Endodermal cell (in vitro differentiated cells): ENCODE results near the gene CIZ1. TPM values are rescaled to one million over a fixed set of nuclear protein-coding genes. Genes with fewer than 3 reads are reported as not detected.

Experiments used
- DNase-seq: peaks from one replicate; pipeline ENCODE4 v3.0.0-alpha.2; 2017
- H3K27ac ChIP-seq: 2 replicates; pipeline ENCODE4 v1.5.1; 2013; ENCODE audit warnings: mild to moderate bottlenecking, low read depth, low read length, moderate library complexity
- H3K27me3 ChIP-seq: 2 replicates; pipeline ENCODE4 v1.6.1; 2013; ENCODE audit warnings: mild to moderate bottlenecking, low read length, moderate library complexity; ENCODE audit not compliant: insufficient read depth, control insufficient read depth, poor library complexity, severe bottlenecking
- H3K36me3 ChIP-seq: 2 replicates; pipeline ENCODE4 v1.7.0; 2013; ENCODE audit warnings: mild to moderate bottlenecking, low read length, moderate library complexity; ENCODE audit not compliant: control insufficient read depth, insufficient read depth
- H3K4me1 ChIP-seq: one replicate; pipeline ENCODE4 v1.7.0; 2013; ENCODE audit warnings: low read length; ENCODE audit not compliant: control insufficient read depth, insufficient read depth
- H3K4me3 ChIP-seq: 2 replicates; pipeline ENCODE4 v1.5.1; 2013; ENCODE audit warnings: mild to moderate bottlenecking, low read length, moderate library complexity
- H3K9ac ChIP-seq: 2 replicates; pipeline ENCODE4 v1.6.1; 2013; ENCODE audit warnings: mild to moderate bottlenecking, low read length, moderate library complexity; ENCODE audit not compliant: poor library complexity, severe bottlenecking; ENCODE audit errors: extremely low read depth
- H3K9me3 ChIP-seq: 2 replicates; pipeline ENCODE4 v1.6.1; 2013; ENCODE audit warnings: mild to moderate bottlenecking, low read length, moderate library complexity; ENCODE audit not compliant: control insufficient read depth
- H3K27ac Mint-ChIP-seq: 2 replicates; pipeline ENCODE4 v1.8.0; 2020; ENCODE audit warnings: mixed read lengths
- H3K27me3 Mint-ChIP-seq: 2 replicates; pipeline ENCODE4 v1.8.0; 2021; ENCODE audit warnings: mild to moderate bottlenecking, mixed read lengths; ENCODE audit not compliant: insufficient read depth
- H3K36me3 Mint-ChIP-seq: 2 replicates; pipeline ENCODE4 v1.8.0; 2020; ENCODE audit warnings: low read depth, mixed read lengths
- H3K4me1 Mint-ChIP-seq: 2 replicates; pipeline ENCODE4 v1.8.0; 2020; ENCODE audit warnings: mixed read lengths
- H3K4me3 Mint-ChIP-seq: 2 replicates; pipeline ENCODE4 v1.8.0; 2020; ENCODE audit warnings: mild to moderate bottlenecking, moderate library complexity, mixed read lengths
- H3K9me3 Mint-ChIP-seq: 2 replicates; pipeline ENCODE4 v1.8.0; 2020; ENCODE audit warnings: mild to moderate bottlenecking, mixed read lengths
- WGBS, 2 experiments: methylation state at CpG; one replicate each; pipeline versions ENCODE4 v1.1.5 to v1.1.7; 2013; ENCODE audit warnings: missing lambda C conversion rate in 2 of 2, mixed read lengths in 1 of 2; ENCODE audit not compliant: insufficient coverage in 1 of 2, insufficient read length in 1 of 2; 5-methylcytosine and 5-hydroxymethylcytosine counted together
- total RNA-seq, 2 donors: library from RNA; stranded (reverse); fragmentation: NEBNext Ultra II Directional in 1 of 2; extraction: Animal tissue kit (Norgen Biotek cat#: 25700) in 1 of 2; gene quantifications; 2 replicates in 1 of 2; 3 replicates in 1 of 2; pipeline ENCODE4 v1.2.1, GENCODE V29; 2021
- TF ChIP-seq, protein P1 (sequence below): fragments of 200-600 bp; sonication (generic); conservative IDR thresholded peaks from 2 replicates; pipeline ENCODE4 v1.5.0; 2021; ENCODE audit warnings: antibody characterized with exemption, mild to moderate bottlenecking

CIZ1 gene
- total RNA-seq, 2 donors from 2014 or later = 115 to 117 TPM

DNA sequence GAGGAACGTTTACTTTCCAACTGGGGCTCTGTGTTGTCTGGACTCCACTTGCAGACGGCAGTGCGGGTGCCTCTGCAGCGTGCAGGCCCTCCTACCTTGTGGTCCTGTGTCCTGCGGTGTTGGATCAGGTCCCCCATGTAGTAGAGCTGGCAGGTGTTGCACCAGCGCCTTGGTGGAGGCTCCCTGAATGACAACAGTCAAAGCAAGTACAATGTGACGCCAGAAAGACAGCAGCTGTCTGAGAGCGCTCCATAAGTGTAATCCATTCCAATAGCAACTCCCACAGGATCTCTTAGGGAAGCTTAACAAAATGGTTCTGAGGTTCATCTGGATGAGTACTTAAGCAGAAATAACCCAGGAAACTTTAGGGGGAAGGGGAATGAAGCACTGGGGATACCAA lies 21.4 kb downstream of the CIZ1 start:
- H3K27ac ChIP-seq = no peak overlapping the region
- H3K4me1 ChIP-seq = no peaks in the 10 kb centered on the region
- H3K4me3 ChIP-seq = no peak overlapping the region
- no peak overlapping the region for H3K9ac ChIP-seq
- H3K27ac Mint-ChIP-seq = no peak overlapping the region
- no peaks in the 10 kb centered on the region for H3K9me3 Mint-ChIP-seq
- peaks cover 64% of the 10 kb centered on the region for H3K36me3 Mint-ChIP-seq
- H3K9me3 ChIP-seq = no peaks in the 10 kb centered on the region
- no peaks in the 10 kb centered on the region for H3K27me3 Mint-ChIP-seq
- H3K4me3 Mint-ChIP-seq = no peak overlapping the region
- peaks cover 60% of the 10 kb centered on the region for H3K36me3 ChIP-seq
- 88 to 100% methylated on average over 7 to 8 of the region's 8 CpGs for WGBS, 2 experiments
- no peak for DNase-seq
- TF ChIP-seq, protein P1, sequence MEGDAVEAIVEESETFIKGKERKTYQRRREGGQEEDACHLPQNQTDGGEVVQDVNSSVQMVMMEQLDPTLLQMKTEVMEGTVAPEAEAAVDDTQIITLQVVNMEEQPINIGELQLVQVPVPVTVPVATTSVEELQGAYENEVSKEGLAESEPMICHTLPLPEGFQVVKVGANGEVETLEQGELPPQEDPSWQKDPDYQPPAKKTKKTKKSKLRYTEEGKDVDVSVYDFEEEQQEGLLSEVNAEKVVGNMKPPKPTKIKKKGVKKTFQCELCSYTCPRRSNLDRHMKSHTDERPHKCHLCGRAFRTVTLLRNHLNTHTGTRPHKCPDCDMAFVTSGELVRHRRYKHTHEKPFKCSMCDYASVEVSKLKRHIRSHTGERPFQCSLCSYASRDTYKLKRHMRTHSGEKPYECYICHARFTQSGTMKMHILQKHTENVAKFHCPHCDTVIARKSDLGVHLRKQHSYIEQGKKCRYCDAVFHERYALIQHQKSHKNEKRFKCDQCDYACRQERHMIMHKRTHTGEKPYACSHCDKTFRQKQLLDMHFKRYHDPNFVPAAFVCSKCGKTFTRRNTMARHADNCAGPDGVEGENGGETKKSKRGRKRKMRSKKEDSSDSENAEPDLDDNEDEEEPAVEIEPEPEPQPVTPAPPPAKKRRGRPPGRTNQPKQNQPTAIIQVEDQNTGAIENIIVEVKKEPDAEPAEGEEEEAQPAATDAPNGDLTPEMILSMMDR = no peak
- H3K27me3 ChIP-seq = no peaks in the 10 kb centered on the region
- no peaks in the 10 kb centered on the region for H3K4me1 Mint-ChIP-seq

- TF ChIP-seq, protein P1 = no peak
- Histone ChIP-seq H3K9me3 (no peaks in the 10 kb centered on the region), H3K9ac (no peak overlapping the region), H3K27me3 (no peaks in the 10 kb centered on the region), H3K27ac (no peak overlapping the region), H3K36me3 (peaks cover 60% of the 10 kb centered on the region), H3K4me1 (no peaks in the 10 kb centered on the region), H3K4me3 (no peak overlapping the region)
- Mint-ChIP-seq H3K4me1 (no peaks in the 10 kb centered on the region), H3K27me3 (no peaks in the 10 kb centered on the region), H3K27ac (peak overlapping the region; percentile 3), H3K9me3 (no peaks in the 10 kb centered on the region), H3K36me3 (peaks cover 64% of the 10 kb centered on the region), H3K4me3 (no peak overlapping the region)
- no peak for DNase-seq
- WGBS, 2 experiments = 94% methylated on average over 6 to 8 of the region's 8 CpGs
Measured at GRCh38 chr9:128169492-128169891, 21.9 kb downstream of the CIZ1 start.

DNA sequence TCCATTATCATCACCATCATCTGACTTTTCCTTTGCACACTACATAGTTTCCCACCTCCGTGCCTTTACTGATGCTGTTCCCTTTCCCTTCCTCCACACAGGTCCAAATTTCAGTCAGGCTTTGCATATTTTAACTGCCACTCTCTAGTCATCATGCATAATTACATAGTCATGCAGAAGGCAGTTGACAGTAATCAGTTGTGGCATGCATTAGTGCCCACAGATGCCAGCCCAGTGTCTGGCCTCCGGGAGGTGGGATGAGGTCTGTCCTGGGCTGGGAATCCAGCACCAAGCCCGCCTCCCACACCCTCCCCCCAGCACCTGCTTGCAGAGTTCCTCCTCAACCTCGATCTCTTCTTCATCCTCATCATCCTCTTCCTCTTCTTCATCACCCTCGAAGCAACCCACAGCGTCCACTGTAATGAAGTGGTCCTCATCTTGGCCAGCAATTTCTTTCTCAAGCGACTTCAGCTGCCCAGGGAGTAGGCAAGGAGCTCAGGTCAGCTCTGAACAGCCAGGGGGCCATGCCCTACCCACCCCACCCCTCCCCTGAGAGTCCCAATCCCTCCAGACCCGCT lies 22.6 kb downstream of the CIZ1 start:
- H3K36me3 ChIP-seq = peaks cover 60% of the 10 kb centered on the region
- Mint-ChIP-seq H3K4me1 (no peaks in the 10 kb centered on the region), H3K27ac (no peak overlapping the region), H3K36me3 (peaks cover 64% of the 10 kb centered on the region), H3K4me3 (no peak overlapping the region), H3K9me3 (no peaks in the 10 kb centered on the region), H3K27me3 (no peaks in the 10 kb centered on the region)
- 92 to 96% methylated on average over 8 of the region's 8 CpGs for WGBS, 2 experiments
- no peaks in the 10 kb centered on the region for H3K4me1 ChIP-seq
- H3K9me3 ChIP-seq = no peaks in the 10 kb centered on the region
- no peak overlapping the region for H3K27ac ChIP-seq
- TF ChIP-seq, protein P1 = no peak
- no peak overlapping the region for H3K9ac ChIP-seq
- no peak overlapping the region for H3K4me3 ChIP-seq
- H3K27me3 ChIP-seq = no peaks in the 10 kb centered on the region
- no peak for DNase-seq
